Brain microvascular endothelial cell (primary cell): ENCODE results near the gene CDK17.
A peak's percentile ranks its signal among the peaks of the same experiment; 100 is the strongest.

Experiments
- DNase-seq: peaks from one replicate; pipeline ENCODE4 v3.0.0-alpha.2; 2020
- H3K27ac ChIP-seq: fragments of 250-450 bp; sonication (Bioruptor Pico); 2 replicates; pipeline ENCODE4 v1.5.1; 2020; ENCODE audit warnings: mild to moderate bottlenecking, moderate library complexity
- H3K27me3 ChIP-seq: fragments of 250-450 bp; sonication (Bioruptor Pico); replicated peaks from 2 replicates; pipeline ENCODE4 v1.5.1; 2020; ENCODE audit warnings: mild to moderate bottlenecking
- H3K36me3 ChIP-seq: fragments of 250-450 bp; sonication (Bioruptor Pico); replicated peaks from 2 replicates; pipeline ENCODE4 v1.5.1; 2020; ENCODE audit warnings: mild to moderate bottlenecking
- H3K4me3 ChIP-seq: 2 replicates; pipeline ENCODE4 v1.5.1; 2011; ENCODE audit warnings: low read depth, mild to moderate bottlenecking, control low read depth, low read length, moderate library complexity
- CTCF ChIP-seq: IDR thresholded peaks from 2 replicates; pipeline ENCODE4 v1.5.1; 2011; ENCODE audit warnings: low read depth, mild to moderate bottlenecking, moderate library complexity, low read length, control low read depth, inconsistent platforms; ENCODE audit errors: missing control alignments
- in situ Hi-C: cut with HindIII; loops from 2 replicates; pipeline ENCODE4 v1.10.0; 2017; ENCODE audit warnings: low sequenced_read_pairs, low pct_ligation_motif_present

Gene CDK17

GRCh38 chr12:96247563-96247962, 152.7 kb downstream of the CDK17 start:
- H3K27ac ChIP-seq, result no peak overlapping the region
- peaks cover 44% of the 10 kb centered on the region for H3K36me3 ChIP-seq
- in situ Hi-C loops, result no loop called here
- no peak for TF ChIP-seq CTCF
- DNase-seq, result no peak
- no peak overlapping the region for H3K4me3 ChIP-seq
- no peaks in the 10 kb centered on the region for H3K27me3 ChIP-seq

- Histone ChIP-seq H3K4me3 (no peak overlapping the region), H3K36me3 (peaks cover 43% of the 10 kb centered on the region), H3K27ac (no peak overlapping the region), H3K27me3 (no peaks in the 10 kb centered on the region)
- no peak for DNase-seq
- no peak for TF ChIP-seq CTCF
- in situ Hi-C loops, result no loop called here
Observed at GRCh38 chr12:96246926-96247505, 153.2 kb downstream of the CDK17 start.

- H3K4me3 ChIP-seq, result no peak overlapping the region
- no peak for TF ChIP-seq CTCF
- H3K27me3 ChIP-seq, result no peaks in the 10 kb centered on the region
- no peak for DNase-seq
- in situ Hi-C loops, result no loop called here
- H3K27ac ChIP-seq, result no peak overlapping the region
- H3K36me3 ChIP-seq, result peaks cover 35% of the 10 kb centered on the region
Observed at GRCh38 chr12:96244826-96245225, 155.4 kb downstream of the CDK17 start.

- H3K36me3 ChIP-seq, result peaks cover 17% of the 10 kb centered on the region
Observed at GRCh38 chr12:96242597-96242996, 157.6 kb downstream of the CDK17 start.

GRCh38 chr12:96241846-96242256, 158.4 kb downstream of the CDK17 start:
- peak overlapping the region; percentile 83 for H3K27ac ChIP-seq
- peak; percentile 92 for DNase-seq
- peaks cover 10% of the 10 kb centered on the region for H3K36me3 ChIP-seq
- no peak for TF ChIP-seq CTCF
- in situ Hi-C loops, result no loop called here
- no peaks in the 10 kb centered on the region for H3K27me3 ChIP-seq
- no peak overlapping the region for H3K4me3 ChIP-seq

More at GRCh38 chr12:96242597-96242996, 157.6 kb downstream of the CDK17 start:
- no peak overlapping the region for H3K4me3 ChIP-seq
- peak overlapping the region; percentile 83 for H3K27ac ChIP-seq
- no peaks in the 10 kb centered on the region for H3K27me3 ChIP-seq
- in situ Hi-C loops, result no loop called here
- DNase-seq, result no peak
- TF ChIP-seq CTCF, result no peak

- H3K27ac ChIP-seq, result peak overlapping the region; percentile 83
- no peaks in the 10 kb centered on the region for H3K27me3 ChIP-seq
- peaks cover 11% of the 10 kb centered on the region for H3K36me3 ChIP-seq
- no peak for DNase-seq
- in situ Hi-C loops, result no loop called here
- H3K4me3 ChIP-seq, result no peak overlapping the region
- TF ChIP-seq CTCF, result no peak
Observed at GRCh38 chr12:96241431-96241830, 158.8 kb downstream of the CDK17 start.
